GM19463 (cell line): Measurements from ENCODE around the gene ROPN1L.
A peak's percentile ranks its signal among the peaks of the same experiment; 100 is the strongest.
"Not testable (repeated sequence)": the region's sequence is repeated elsewhere in the genome, so short reads cannot be mapped to it uniquely, and the experiment has no call there.

Experiments
- ATAC-seq: cut with Tn5 transposase; IDR thresholded peaks from one replicate; pipeline ENCODE4 v1.9.1; 2021; ENCODE audit warnings: mild to moderate bottlenecking, moderate library complexity; ENCODE audit not compliant: unreplicated experiment

Gene ROPN1L

DNA sequence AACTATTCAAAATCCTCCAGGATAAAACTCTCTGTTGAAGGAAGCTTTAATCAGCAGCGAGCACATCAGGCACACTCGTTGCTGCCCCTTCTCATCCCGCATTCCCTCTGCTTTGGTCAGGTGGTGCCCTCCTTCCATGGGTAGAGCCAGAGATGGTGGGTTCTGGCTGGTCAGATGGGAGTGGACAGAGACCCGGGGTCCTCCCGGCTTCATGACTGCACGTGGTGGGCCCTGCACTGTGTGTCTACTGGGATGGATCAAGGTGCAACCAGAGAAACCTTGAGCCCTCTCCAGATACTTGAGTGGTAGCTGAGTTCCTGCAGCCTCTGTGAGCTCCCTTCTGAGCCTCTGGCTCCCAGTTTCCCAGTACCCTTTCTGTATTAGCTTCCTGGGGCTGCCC lies 36.3 kb downstream of the ROPN1L start:
- no peak for ATAC-seq

- no peak for ATAC-seq
Observed at GRCh38 chr5:10478436-10478835, 36.8 kb downstream of the ROPN1L start.

- ATAC-seq: no peak
Observed at GRCh38 chr5:10479154-10479721, 37.6 kb downstream of the ROPN1L start.

DNA sequence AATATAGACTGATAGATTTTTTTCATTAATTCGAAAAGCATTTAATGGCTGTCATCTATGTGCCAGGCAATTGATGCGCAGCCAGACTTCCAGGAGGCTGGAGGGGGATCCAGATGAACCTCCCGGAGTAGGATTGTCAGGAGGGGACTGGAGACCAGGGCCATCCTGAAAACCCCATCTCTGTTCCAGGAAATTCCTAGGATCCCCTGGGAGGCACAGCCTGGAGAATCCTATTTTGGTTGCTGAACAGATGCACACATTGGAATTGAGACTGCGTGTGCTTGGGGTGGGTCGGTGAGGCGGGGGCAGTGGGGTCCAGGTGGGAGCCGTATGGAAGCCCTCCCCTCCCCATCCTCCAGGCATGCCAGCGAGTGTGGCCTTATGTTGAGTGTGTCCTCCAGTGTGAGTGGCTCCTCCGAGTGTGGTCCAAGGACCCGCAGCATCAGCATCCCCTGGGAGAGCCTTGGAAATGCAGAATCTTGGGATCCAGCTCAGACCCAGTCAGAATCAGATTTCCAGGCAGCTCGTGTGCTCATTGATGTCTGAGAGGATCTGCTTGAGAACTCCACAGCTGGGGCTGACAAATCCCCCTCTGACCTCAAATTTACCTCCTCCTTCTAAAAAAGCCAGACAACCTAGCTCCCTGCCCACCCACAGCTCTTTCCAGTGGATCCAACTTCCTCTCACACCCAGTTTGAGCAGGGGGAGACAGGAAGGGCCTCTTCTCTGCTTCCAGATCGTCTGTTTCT lies 38.7 kb downstream of the ROPN1L start:
- ATAC-seq: no peak

DNA sequence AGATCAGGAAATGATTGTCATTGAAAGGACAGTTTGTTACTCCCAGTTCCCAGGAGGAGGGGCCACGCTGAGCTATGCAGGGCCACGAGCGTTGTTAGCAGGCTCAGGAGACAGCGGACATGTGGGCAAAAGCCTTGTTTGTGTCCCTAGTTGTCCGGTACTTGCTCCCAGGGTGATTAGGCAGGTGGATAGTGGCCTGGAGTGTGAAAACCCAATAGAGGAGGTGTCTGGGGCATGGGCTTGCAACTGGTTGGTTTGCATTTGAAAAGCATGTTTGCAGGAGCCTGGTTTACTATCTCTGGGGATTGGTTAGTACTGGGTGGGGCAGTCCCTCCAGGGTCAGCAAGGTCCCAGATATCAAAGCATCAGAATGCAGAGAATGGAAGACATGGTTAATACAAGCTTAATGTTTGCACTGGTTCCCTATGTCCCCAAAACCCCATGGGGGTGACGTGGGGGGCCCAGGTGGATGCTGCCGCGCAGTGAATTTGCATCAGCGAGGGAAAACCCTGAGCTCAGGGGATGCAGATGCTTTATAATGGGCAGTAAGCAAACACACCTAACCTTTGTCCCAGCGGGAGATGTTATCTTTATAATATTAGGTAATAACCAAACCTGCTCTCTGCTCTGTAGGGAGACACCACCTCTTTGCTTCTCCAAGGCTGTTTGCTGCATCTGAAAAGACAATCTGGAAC lies 39.7 kb downstream of the ROPN1L start:
- no peak for ATAC-seq

DNA sequence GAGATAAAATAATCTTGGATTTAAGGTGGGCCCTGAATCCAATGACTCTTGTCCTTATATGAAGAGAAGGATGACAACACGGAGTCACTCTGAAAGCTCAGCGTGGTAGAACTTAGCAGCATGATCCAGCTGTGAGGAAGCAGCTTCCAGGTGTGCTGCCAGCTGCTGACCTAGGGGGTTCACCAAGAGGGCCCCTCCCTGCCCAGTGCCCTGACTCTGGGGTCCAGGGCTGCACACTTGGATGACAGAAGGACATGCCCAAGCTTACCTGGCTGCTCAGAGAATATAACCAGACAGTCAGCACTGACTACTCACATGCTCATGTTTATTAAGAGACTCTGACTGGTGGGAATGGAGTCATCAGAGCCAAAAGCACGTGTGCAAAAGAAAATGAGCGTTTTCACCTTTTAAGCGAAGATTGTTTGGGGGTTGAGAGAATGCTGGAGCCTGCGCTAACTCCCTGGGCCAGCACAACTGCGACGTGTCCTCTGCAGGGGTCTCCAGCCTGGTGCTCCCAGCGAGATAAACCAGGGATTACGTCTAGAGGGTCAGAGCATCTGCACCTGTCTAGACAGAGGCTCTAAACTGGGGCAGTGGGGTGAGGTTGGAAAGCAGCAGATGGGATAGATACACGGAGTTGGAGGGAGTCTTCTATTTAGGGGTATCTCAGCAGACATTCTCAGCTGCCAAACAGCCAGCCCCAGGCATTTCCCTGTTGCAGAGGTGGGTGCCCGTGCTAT lies 41.3 kb downstream of the ROPN1L start:
- ATAC-seq: no peak

GRCh38 chr5:10484774-10485141 lies 43.1 kb downstream of the ROPN1L start:
- ATAC-seq: no peak

- no peak for ATAC-seq
Observed at GRCh38 chr5:10485142-10485795, 43.6 kb downstream of the ROPN1L start.

DNA sequence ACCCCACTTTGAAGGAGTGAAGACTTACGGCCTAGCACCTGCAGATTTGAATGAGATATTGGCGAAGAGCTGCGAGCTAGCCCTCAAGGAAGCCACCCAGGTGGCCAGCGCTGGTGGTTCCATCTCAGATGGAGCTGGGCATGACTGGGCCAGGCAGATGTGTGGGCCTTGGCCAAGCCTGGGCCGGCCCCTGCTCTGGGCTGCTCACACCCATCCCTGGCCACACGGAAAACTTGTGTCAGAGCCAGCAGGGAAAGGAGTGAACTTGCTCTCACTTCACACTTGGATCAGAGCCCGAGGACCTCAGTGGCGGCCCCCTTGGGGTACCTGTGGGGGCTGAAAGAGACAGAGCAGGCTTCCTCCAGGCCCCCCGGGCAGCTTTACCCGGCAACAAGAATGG lies 44.2 kb downstream of the ROPN1L start:
- ATAC-seq: no peak

GRCh38 chr5:10486511-10487344 lies 45.0 kb downstream of the ROPN1L start:
- ATAC-seq: no peak

- ATAC-seq: no peak
Observed at GRCh38 chr5:10488144-10488543, 46.5 kb downstream of the ROPN1L start.

DNA sequence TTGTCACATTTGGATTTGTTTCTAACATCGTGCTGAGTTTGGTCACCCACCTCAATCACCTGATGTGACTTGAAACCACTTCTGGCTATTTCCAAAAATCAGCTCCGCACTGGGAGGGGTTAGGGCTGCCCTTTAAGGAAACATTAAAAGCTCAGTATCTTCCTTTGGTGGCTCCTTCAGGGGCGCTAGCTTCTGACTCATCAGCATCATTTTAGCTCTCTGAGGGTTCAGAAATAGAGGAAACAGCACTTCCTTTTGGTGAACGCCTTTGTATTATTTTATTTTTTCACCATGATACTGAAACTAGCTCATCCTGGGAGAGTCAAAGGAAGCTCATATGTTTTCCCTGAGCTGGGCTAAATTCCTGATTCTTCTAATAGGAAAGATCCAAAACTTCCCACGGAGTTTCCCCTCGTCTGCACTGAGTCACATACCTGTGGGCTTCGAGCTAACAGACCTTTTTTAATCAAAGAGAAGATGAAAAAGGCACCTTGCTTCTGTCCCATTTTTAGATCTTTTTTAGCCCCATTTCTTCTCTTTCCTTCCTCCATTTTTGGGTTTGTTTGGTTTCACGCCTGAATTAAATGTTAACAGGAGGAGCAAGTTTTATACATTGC lies 48.2 kb downstream of the ROPN1L start:
- peak; percentile 85 for ATAC-seq

DNA sequence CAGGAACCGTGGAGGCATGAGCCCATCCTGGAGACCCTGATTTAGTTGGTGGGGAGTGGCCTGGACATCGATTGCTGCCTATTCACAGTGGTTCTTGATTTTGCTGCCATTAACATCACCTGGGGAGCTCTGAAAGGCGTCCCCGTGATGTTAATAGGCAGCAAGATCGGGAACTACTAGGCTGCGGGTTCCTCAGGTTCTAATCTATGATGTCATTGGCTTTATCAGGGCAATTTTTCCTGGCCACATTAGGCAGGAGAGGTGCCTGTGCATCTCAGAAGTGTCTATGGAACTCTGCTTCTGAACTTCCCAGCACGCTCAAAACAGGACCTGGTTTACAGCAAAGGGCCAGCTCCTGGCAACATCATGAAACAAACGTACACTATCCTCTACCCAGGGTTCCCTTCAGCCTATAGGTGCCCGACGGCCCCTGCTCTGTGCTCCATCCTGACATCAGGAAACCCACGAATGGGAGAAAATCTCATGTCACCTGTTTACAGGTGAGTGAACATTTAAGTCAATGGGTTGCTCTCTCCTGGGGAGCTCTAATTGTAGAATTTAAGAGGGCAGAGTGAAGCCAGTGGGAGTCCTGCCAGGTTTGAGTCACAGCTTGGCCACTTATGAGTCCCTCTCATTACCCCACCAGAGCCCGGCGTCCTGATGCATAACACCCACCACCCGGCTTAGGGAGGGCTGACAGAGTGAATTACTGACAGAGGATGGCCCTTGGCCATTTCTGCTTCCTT lies 49.4 kb downstream of the ROPN1L start:
- no peak for ATAC-seq

DNA sequence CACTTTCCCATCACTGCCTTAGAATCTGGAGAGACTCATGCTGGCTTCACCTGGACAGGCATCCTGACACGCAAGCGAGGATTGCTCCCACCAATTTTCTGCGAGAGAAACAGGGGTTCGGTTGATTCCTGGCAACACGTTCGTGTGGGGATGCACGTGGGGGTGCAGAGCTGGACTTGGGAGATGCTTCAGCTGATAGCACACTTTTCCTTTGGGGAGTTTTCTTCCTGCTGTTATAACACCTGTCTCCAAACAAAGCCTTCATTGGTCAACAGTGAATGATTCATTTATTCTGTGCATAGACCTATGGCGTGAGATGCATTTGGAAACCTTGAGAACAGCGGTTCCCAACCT lies 50.0 kb downstream of the ROPN1L start:
- ATAC-seq: no peak

GRCh38 chr5:10493884-10494283 lies 52.2 kb downstream of the ROPN1L start:
- ATAC-seq: no peak

- ATAC-seq: not testable (repeated sequence)
Observed at GRCh38 chr5:10494497-10494896, 52.8 kb downstream of the ROPN1L start.

- ATAC-seq: no peak
Observed at GRCh38 chr5:10497554-10497953, 55.9 kb downstream of the ROPN1L start.

- ATAC-seq: no peak
Observed at GRCh38 chr5:10498350-10498749, 56.7 kb downstream of the ROPN1L start.

DNA sequence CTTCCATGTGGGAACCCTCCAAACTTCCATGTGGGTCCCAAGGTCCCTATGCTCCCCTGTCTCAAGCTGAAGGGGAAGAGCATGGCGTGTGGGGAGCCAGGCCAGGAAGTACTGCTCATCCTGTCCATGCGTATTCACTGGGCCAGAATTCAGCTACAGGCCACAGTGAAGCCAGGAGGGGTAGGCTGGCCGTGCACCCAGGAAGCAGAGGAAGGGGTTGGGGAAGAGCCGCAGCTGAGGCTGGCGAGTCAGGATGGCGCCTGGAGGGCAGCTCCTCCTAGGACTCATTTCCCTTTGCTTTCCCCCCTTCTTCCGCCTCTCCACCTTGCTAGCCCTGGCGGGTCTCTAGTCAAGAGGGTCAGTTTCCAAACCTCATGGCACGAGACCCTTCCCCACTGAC lies 57.4 kb downstream of the ROPN1L start:
- ATAC-seq: no peak
